Stimulated activated CD4-positive, alpha-beta T cell treated with anti-CD3 and anti-CD28 coated beads, Interleukin-1b, Interleukin-23, amount 100 ng/mL, for 1 hour (primary cell): Measurements from ENCODE around the gene DKK1.

ENCODE experiments used
- DNase-seq, 2 donors: peaks; one replicate each; pipeline ENCODE4 v3.0.0-alpha.2; 2020; ENCODE audit warnings: low read depth in 2 of 2

The DKK1 gene

DNA sequence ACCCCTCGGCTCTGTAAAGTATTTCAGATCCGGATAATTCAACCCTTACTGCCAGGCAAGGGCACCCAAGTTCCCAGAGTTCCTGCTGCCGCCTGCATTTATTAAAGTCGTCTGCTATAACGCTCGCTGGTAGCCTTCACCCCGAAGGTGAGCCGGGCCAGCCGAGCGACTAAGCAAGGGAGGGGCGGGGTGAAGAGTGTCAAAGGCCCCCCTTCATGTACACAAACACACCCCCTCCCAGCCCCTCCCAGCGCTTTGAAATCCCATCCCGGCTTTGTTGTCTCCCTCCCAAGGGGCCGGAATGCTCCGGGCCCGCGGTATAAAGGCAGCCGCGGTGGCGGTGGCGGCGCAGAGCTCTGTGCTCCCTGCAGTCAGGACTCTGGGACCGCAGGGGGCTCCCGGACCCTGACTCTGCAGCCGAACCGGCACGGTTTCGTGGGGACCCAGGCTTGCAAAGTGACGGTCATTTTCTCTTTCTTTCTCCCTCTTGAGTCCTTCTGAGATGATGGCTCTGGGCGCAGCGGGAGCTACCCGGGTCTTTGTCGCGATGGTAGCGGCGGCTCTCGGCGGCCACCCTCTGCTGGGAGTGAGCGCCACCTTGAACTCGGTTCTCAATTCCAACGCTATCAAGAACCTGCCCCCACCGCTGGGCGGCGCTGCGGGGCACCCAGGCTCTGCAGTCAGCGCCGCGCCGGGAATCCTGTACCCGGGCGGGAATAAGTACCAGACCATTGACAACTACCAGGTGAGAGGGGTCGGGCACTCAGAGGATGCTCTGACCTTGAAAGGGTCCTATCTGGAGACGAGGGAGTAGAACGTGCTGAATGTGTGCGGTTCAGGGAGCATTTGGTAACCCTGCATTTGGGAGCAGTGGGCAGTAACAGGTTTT is at the start of gene DKK1:
DKK1 (plus strand) TSS at position 349 of the 889 bp plus-strand sequence; CDS start at position 503, 154 bp downstream.
- no peak for DNase-seq

GRCh38 chr10:52265131-52265926 is 48.8 kb upstream of the DKK1 start:
- DNase-seq = no peak

- DNase-seq = no peak
Observed at GRCh38 chr10:52266858-52267257, 47.2 kb upstream of the DKK1 start.

GRCh38 chr10:52268790-52269189 is 45.3 kb upstream of the DKK1 start:
- no peak for DNase-seq

DNA sequence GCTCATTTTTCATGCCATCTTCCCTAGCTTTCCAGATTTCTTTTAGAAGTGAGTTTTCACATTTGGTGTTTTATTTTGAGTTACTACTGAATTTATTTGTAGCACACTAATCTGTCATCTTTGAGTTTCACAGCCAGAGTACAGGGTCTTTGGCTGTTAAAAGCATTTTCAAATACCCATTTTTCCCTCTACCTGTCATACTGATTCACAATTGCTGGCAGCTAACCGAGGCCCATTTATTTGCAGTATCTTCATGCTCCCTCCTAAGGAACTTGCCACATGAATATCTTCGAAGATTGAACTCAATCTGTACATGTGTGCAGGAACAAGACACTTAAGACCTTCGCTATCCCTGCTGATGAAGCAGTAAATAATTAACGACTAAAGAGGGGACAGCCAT is 44.8 kb upstream of the DKK1 start:
- no peak for DNase-seq

DNA sequence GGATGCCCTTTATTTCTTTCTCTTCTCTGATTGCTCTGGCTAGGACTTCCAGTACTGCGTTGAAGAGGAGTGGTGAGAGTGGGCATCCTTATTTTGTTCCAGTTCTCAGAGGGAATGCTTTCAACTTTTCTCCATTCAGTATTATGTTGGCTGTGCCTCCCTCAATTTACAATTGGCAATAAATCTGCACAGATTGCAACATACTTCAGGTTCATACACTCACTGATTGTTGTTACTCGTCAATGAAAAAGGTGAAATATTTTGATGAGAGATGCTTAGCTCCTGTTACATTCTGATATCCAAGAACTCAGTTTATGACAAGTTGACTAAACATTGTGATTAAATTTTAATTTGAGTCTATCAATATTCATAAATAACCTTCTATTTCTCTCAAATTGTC is 37.9 kb upstream of the DKK1 start:
- no peak for DNase-seq

DNA sequence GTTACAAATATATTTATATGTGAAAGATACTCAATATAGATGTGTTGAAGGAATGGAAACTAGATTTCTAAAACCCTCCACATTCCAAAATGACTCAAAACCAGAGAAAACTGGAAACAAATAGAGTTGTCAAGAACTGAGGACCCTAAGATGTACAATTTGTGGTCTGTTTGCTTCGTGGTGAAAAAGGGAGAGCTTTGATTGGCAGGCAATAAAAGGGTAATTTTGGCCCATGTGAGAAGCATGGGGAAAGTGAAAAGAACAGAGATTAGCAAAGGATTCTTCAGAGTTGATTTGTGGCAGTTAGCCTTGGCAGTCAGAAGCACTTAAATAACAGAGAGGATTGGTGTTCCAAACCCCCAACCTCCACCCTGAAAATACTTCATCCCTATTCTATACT is 37.1 kb upstream of the DKK1 start:
- DNase-seq = no peak

- no peak for DNase-seq
Observed at GRCh38 chr10:52279546-52279945, 34.5 kb upstream of the DKK1 start.

DNA sequence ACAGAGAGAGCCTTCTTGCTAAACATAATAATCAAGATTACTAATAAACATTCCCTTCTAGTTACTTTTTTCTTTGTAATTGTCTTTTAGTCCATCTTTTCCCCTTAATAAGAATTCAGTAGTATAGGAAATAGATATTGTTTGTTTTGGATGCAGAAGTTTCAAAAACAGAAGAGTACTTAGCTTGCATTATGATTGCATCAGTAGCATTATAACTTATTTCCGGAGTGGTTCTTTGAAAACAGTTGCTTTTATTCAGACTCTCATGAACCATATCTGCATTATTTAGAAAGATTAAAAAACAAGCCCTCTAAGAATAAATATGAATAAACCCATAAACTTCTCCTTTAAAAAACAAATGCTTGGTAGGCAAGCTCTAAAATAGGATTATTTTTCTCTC is 34.0 kb upstream of the DKK1 start:
- no peak for DNase-seq

DNA sequence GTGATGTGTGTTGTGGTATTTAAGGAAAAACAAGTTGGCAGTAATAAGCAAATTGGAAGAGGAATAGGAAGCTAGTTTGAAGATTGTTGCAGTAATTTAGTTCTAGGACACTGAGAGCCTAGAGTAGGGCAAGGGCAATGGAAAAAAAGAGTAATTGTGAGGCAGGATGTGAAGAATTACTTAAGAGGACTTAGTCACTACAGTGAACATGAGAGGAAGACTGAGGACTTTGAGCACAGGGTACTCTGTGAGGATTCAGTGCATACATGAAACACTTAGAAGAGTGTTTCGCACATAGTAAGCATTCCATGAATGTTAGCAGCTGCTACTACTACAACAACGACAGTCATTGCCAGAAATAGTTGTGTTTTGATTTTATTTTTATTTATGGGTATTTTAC is 30.9 kb upstream of the DKK1 start:
- DNase-seq = no peak

DNA sequence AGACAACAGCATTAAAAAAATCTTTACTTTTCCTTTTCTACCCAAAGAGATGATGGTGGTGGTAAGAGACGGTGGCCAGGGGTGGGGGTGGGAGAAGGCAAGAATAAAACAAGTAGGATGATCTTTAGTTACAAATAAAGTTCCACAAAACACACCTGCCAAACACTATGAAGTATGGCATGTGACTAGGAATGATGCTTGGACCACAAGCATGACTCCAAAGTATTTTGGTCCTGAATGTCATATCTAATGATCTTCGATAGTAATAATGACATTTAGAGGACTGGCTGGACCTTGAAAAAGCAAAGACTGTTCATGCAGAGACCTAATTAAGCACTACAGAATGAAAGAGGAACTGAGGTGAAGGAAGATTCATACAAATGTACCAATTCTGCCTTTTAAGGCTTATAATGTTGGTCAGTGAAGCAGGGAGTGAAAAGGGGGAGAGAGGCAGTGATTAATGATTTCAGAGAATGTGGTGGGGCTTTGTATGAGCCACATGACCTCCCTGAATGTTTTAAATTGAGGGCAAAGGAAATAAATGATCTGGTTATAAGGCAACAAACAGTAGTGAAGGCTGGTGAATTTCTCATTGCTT is 29.6 kb upstream of the DKK1 start:
- DNase-seq = no peak

DNA sequence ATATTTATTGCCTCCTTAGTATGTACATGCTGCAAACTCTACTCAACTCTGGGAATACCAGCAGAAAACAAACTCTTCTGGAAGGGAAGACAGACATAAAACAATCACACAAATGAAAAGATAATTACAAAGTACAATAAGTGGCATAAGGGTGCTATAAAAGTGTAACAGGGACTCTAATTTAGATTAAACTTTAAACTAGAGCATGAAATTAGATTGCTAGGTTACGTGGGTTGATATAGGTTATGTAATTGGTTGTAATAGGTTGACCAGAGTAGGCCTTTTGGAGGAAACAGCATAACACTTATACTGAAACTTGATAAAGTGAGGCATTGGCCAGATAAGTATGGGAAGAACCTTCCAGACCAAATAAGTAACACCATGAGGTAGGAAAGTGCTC is 26.2 kb upstream of the DKK1 start:
- DNase-seq = no peak

DNA sequence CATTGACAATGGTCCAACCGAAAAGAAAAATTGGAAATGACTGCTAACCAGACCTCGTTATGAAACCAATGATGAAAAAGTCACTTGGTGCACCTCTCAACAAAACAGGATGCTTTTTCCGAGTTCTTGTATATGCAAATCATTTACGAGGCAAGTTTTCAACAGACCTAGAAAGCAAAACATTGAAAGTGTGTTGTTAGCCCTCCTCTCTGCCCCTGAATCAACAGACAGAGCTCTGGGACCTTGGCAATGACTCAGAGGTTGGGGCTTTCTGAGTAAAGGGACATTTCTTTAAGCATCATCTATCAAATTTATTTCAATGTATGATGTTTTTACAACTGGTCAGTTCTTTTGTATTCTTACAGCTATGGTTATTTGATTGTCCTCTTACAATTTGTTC is 16.3 kb upstream of the DKK1 start:
- DNase-seq = no peak

DNA sequence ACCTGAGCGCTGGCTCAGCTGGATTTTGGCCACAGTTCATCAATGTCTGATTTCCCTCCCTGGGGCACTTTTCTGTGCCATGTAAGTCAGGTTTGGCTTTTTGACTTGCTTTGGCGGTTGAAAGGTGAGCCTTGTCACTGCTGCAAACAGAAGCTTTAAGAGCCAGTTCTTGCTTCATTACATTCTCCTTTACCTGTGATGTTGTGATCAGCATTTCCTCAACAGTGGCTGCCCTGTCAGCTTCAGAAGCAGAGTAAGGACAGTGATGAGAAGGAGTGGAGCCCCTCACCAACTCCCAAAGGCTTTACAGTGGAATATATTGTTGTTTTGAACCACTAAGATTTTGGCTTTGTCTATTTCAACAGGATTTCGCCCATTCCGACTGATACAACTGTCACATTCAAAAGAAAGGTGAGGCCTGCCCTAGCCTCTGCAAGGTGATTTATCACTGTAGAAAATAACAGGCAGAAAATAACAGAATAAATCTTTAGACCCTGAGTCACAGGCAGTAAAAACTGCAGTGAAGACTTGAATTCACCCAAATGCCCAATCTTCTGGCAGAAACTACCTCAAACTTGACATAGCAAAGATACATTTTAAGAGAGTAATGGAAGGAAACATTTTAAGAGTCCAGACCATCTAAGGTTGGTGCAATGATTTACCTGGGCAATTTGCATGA is 13.3 kb upstream of the DKK1 start:
- no peak for DNase-seq

- DNase-seq = no peak
Observed at GRCh38 chr10:52308251-52309031, 5.6 kb upstream of the DKK1 start.

DNA sequence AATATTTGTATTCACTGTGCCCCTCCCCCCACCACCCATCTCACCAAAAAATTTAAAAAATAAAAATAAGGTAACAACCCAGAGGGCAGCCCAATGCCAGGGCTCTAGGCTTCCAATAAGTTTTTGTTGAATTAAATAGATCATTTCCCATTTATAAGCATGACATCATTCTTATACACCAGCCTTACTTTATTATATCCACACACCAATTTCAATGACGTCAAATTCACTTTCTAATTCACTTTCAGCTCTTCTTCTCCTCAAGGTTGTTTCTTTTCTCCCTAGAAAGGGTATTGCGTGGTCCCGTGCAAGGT is 1.2 kb upstream of the DKK1 start:
- DNase-seq = no peak

DNA sequence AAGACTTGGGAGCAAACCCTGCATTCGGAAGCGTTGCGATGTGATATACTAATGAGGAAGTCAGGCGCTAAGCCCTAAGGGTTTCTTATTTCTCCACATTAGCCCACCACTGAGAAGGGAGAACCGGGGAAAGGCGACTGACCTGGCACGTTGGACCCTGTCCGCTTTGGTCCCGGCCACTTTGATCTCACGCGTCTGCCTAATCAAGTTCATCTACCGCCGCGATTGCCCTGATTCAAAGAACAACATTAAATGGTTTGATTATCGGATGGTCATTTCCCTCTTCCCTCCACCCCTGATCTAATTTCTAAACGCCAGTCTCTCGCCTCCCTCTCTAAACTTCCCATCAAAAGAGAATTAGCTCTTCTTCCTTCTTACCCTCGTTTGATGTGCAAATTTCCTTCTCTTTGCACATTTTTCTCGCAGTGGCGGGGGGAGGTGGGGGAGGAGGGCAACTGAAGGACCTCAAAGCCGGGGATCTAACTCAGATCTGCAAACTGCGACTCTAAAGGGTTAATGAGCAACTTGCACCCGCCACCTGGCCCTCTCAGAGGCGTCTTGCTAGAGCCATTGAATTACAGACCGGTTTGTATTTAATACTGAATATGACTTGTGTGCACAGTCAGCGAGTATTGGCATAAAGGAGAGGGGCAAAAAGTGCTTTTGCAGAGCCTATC is 687 bp upstream of the DKK1 start:
- DNase-seq = no peak

GRCh38 chr10:52314822-52315552 is 906 bp downstream of the DKK1 start:
- DNase-seq = no peak

- no peak for DNase-seq
Observed at GRCh38 chr10:52316001-52316400, 1.9 kb downstream of the DKK1 start.

DNA sequence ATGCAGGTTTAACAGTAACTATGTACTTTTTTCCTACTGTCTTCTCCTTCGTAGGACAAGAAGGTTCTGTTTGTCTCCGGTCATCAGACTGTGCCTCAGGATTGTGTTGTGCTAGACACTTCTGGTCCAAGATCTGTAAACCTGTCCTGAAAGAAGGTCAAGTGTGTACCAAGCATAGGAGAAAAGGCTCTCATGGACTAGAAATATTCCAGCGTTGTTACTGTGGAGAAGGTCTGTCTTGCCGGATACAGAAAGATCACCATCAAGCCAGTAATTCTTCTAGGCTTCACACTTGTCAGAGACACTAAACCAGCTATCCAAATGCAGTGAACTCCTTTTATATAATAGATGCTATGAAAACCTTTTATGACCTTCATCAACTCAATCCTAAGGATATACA is 2.4 kb downstream of the DKK1 start:
- DNase-seq = no peak
